Endothelial cell of umbilical vein (primary cell): ENCODE results near the gene CTTNBP2. TPM values are rescaled to one million over a fixed set of nuclear protein-coding genes. Genes with fewer than 3 reads are reported as not detected.

Experiments
- BruUV-seq: library from RNA; stranded (reverse); fragments of 400-500 nt; replicated peaks from 2 replicates; lab custom pipeline; 2021; lab: Mats Ljungman, UMichigan
- CTCF ChIA-PET: fragments of 300-600, 350-600 bp; sonication (Branson Sonifier 250); formaldehyde crosslinking; loops from one replicate; lab custom pipeline; 2021; ENCODE audit warnings: antibody characterized with exemption, inconsistent platforms; lab: Charles Lee
- POLR2A ChIA-PET: fragments of 300-600, 350-600 bp; sonication (Branson Sonifier 250); formaldehyde crosslinking; loops from one replicate; lab custom pipeline; 2021; ENCODE audit warnings: antibody characterized with exemption, inconsistent platforms; lab: Charles Lee
- DNase-seq: peaks from one replicate; pipeline ENCODE4 v3.0.0-alpha.2; 2011; ENCODE audit warnings: low read depth, low spot score
- FAIRE-seq: peaks from 2 replicates; lab custom pipeline; 2011; peaks lifted over from hg19 to GRCh38; lab: Jason Lieb, UNC
- H2AFZ ChIP-seq: 2 replicates; pipeline ENCODE4 v1.6.0; 2012; ENCODE audit warnings: low read depth, low read length, control low read depth, inconsistent platforms
- H3K27ac ChIP-seq: 2 replicates; pipeline ENCODE4 v1.5.1; 2011; ENCODE audit warnings: low read depth, mild to moderate bottlenecking, control low read depth, low read length, moderate library complexity; ENCODE audit not compliant: insufficient read depth
- H3K27me3 ChIP-seq, 2 experiments: 2 replicates each; pipeline versions ENCODE4 v1.6.0 to v1.6.1; 2011; ENCODE audit warnings: low read length in 2 of 2, mixed read lengths in 1 of 2; ENCODE audit not compliant: control insufficient read depth in 2 of 2, insufficient read depth in 2 of 2
- H3K36me3 ChIP-seq, 2 experiments: 2 replicates in 1 of 2; 3 replicates in 1 of 2; pipeline ENCODE4 v1.5.1; 2011; ENCODE audit warnings: low read length in 2 of 2, mild to moderate bottlenecking in 1 of 2, moderate library complexity in 1 of 2; ENCODE audit not compliant: control insufficient read depth in 2 of 2, insufficient read depth in 2 of 2; ENCODE audit errors: extremely low read depth in 1 of 2
- H3K4me1 ChIP-seq: 3 replicates; pipeline ENCODE4 v1.5.1; 2011; ENCODE audit warnings: mild to moderate bottlenecking, low read length; ENCODE audit not compliant: control insufficient read depth, insufficient read depth; ENCODE audit errors: extremely low read depth
- H3K4me2 ChIP-seq: 2 replicates; pipeline ENCODE4 v1.6.1; 2011; ENCODE audit warnings: low read length, control low read depth, mixed read lengths; ENCODE audit not compliant: insufficient read depth
- H3K4me3 ChIP-seq, 3 experiments: fragments of 200-600 bp in 1 of 3; sonication (generic), shearing (Covaris generic) in 1 of 3; replicated peaks in 1 of 3; 2 replicates each; pipeline ENCODE4 v1.5.1; 2011 to 2016; ENCODE audit warnings: control low read depth in 3 of 3, low read length in 3 of 3, mild to moderate bottlenecking in 2 of 3, inconsistent platforms in 1 of 3, low read depth in 1 of 3, moderate library complexity in 1 of 3; ENCODE audit not compliant: insufficient read depth in 1 of 3
- H3K79me2 ChIP-seq: 2 replicates; pipeline ENCODE4 v1.6.0; 2012; ENCODE audit warnings: low read length, inconsistent platforms; ENCODE audit not compliant: control insufficient read depth, insufficient read depth
- H3K9ac ChIP-seq: replicated peaks from 2 replicates; pipeline ENCODE3; 2011; ENCODE audit warnings: low read length, control low read depth; ENCODE audit not compliant: insufficient read depth; ENCODE audit errors: extremely low read depth
- H3K9me1 ChIP-seq: replicated peaks from 3 replicates; pipeline ENCODE4 v1.6.0; 2011; ENCODE audit warnings: mild to moderate bottlenecking, low read length; ENCODE audit not compliant: control insufficient read depth, insufficient read depth; ENCODE audit errors: extremely low read depth
- H3K9me3 ChIP-seq: replicated peaks from 2 replicates; pipeline ENCODE4 v1.5.1; 2012; ENCODE audit warnings: low read length, inconsistent platforms; ENCODE audit not compliant: control insufficient read depth, insufficient read depth
- H4K20me1 ChIP-seq: replicated peaks from 2 replicates; pipeline ENCODE3; 2011; ENCODE audit warnings: mild to moderate bottlenecking, low read length; ENCODE audit not compliant: control insufficient read depth, insufficient read depth; ENCODE audit errors: extremely low read depth
- EZH2 ChIP-seq: IDR thresholded peaks from 2 replicates; pipeline ENCODE4 v1.6.1; 2012; ENCODE audit warnings: borderline replicate concordance, low read depth, mild to moderate bottlenecking, moderate library complexity, low read length, inconsistent platforms; ENCODE audit not compliant: severe bottlenecking
- FOS ChIP-seq: IDR thresholded peaks from 2 replicates; pipeline ENCODE4 v1.6.1; 2011; ENCODE audit warnings: mild to moderate bottlenecking, low read length, moderate library complexity, borderline replicate concordance; ENCODE audit not compliant: insufficient read depth
- GATA2 ChIP-seq: IDR thresholded peaks from 2 replicates; pipeline ENCODE4 v1.7.0; 2011; ENCODE audit warnings: low read depth, mild to moderate bottlenecking, moderate library complexity, mixed read lengths, low read length; ENCODE audit not compliant: insufficient read length, insufficient read depth
- JUN ChIP-seq: IDR thresholded peaks from 2 replicates; pipeline ENCODE4 v1.6.1; 2011; ENCODE audit warnings: borderline replicate concordance, low read depth; ENCODE audit not compliant: insufficient read length, insufficient read depth
- MYC ChIP-seq: IDR thresholded peaks from one replicate; pipeline ENCODE4 v1.6.1; 2011; ENCODE audit warnings: mild to moderate bottlenecking, low read depth, low read length
- POLR2A ChIP-seq: IDR thresholded peaks from 2 replicates; pipeline ENCODE4 v1.6.1; 2012; ENCODE audit warnings: low read depth, mild to moderate bottlenecking, control low read depth, low read length
- POLR2AphosphoS5 ChIP-seq: IDR thresholded peaks from 2 replicates; pipeline ENCODE4 v1.6.1; 2012; ENCODE audit warnings: low read depth, mild to moderate bottlenecking, control low read depth, low read length, moderate library complexity; ENCODE audit not compliant: insufficient read depth
- dilution Hi-C: fragments of 300-500 bp; cut with MboI; formaldehyde crosslinking; loops from one replicate; pipeline ENCODE4 v1.15.0; 2019; ENCODE audit warnings: low sequenced_read_pairs; ENCODE audit not compliant: extremely low pct_ligation_motif_present
- intact Hi-C: fragments of 100-400 bp; cut with micrococcal nuclease; formaldehyde crosslinking; loops from one replicate; pipeline ENCODE4 v1.10.0; 2022
- polyA plus RNA-seq, 4 experiments: library from polyadenylated mRNA; depleted of rRNA in 3 of 4; stranded (reverse) in 3 of 4; unstranded in 1 of 4; fragments of >200 nt; gene quantifications; 2 replicates each; pipeline versions ENCODE4 v1.2.1 to v1.2.3, GENCODE V29; 2011 to 2012; ENCODE audit warnings: missing spikeins in 1 of 4
- total RNA-seq: library from RNA; stranded (reverse); gene quantifications from 2 replicates; pipeline ENCODE4 v1.2.3, GENCODE V29; 2021
- TF ChIP-seq, protein P1 (sequence below), 2 donors: IDR thresholded peaks; 1 replicate in 1 of 2; 2 replicates in 1 of 2; pipeline ENCODE4 v1.5.1; 2011; ENCODE audit warnings: low read length in 2 of 2, mild to moderate bottlenecking in 2 of 2, moderate library complexity in 2 of 2, control low read depth in 1 of 2, inconsistent platforms in 1 of 2, low read depth in 1 of 2; ENCODE audit not compliant: insufficient read depth in 1 of 2; ENCODE audit errors: extremely low read depth in 1 of 2
- TF ChIP-seq, protein P2 (sequence below): IDR thresholded peaks from 2 replicates; pipeline ENCODE4 v1.6.1; 2011; ENCODE audit not compliant: insufficient read depth, insufficient read length

CTTNBP2 gene
- total and polyA plus RNA-seq, 2 donors (not counting 3 experiments of a cell fraction or from before 2014, with no cell fraction given) = 0.08 to 0.35 TPM

DNA sequence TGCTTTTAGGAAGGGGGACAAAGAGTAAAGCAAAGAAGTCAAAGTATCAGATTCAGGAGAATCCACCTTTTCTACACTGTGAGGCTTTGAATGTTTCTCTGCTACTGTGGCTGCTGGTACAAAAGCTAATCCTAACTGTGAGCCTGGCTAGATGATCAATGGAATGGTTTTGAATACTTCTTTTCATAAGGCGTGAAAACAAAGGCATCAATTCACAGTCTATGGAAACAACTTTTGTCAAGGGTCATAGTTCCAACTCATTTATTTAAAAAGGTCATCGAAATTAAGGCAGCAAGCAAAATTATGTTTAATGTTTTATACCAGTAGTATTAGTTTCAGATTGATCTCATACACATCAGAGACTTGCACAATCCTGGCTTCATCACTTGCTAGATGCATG lies 118.1 kb downstream of the CTTNBP2 start:
- H3K4me1 ChIP-seq = no peaks in the 10 kb centered on the region
- DNase-seq (no peak), FAIRE-seq (no peak)
- no peaks in the 10 kb centered on the region for H3K9me3 ChIP-seq
- no TSS peak for BruUV-seq
- no peak overlapping the region for H3K27ac ChIP-seq
- no peaks in the 10 kb centered on the region for H3K27me3 ChIP-seq
- ChIA-PET POLR2A (no interaction called here), CTCF (interaction anchor here (1.2 kb wide), 2 partner anchors 9 to 399 kb away, joined by 3 to 4 read pairs; no protein-coding TSS in a partner anchor)
- H3K36me3 ChIP-seq = no peaks in the 10 kb centered on the region
- H3K4me2 ChIP-seq = no peak overlapping the region
- intact Hi-C loops = no loop called here
- H3K79me2 ChIP-seq = no peaks in the 10 kb centered on the region
- TF ChIP-seq, protein P1, sequence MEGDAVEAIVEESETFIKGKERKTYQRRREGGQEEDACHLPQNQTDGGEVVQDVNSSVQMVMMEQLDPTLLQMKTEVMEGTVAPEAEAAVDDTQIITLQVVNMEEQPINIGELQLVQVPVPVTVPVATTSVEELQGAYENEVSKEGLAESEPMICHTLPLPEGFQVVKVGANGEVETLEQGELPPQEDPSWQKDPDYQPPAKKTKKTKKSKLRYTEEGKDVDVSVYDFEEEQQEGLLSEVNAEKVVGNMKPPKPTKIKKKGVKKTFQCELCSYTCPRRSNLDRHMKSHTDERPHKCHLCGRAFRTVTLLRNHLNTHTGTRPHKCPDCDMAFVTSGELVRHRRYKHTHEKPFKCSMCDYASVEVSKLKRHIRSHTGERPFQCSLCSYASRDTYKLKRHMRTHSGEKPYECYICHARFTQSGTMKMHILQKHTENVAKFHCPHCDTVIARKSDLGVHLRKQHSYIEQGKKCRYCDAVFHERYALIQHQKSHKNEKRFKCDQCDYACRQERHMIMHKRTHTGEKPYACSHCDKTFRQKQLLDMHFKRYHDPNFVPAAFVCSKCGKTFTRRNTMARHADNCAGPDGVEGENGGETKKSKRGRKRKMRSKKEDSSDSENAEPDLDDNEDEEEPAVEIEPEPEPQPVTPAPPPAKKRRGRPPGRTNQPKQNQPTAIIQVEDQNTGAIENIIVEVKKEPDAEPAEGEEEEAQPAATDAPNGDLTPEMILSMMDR (IDR thresholded peaks at IDR 0.05; ENCODE audit: extremely low read depth in 1 of 2, insufficient read depth in 1 of 2, low read depth in 1 of 2, low read length in 2 of 2) = no peak
- no peak for TF ChIP-seq POLR2A
- TF ChIP-seq, protein P2, sequence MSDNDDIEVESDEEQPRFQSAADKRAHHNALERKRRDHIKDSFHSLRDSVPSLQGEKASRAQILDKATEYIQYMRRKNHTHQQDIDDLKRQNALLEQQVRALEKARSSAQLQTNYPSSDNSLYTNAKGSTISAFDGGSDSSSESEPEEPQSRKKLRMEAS = no peak
- TF ChIP-seq GATA2 = no peak
- TF ChIP-seq MYC = no peak
- no peak for TF ChIP-seq POLR2AphosphoS5
- TF ChIP-seq JUN = no peak
- no peak for TF ChIP-seq EZH2
- TF ChIP-seq FOS = no peak
- H3K9ac ChIP-seq = no peak overlapping the region
- no peak overlapping the region for H3K4me3 ChIP-seq
- H2AFZ ChIP-seq = no peak overlapping the region
- dilution Hi-C loops = no loop called here
- H3K9me1 ChIP-seq = no peaks in the 10 kb centered on the region
- no peaks in the 10 kb centered on the region for H4K20me1 ChIP-seq
